ENCODE data around the gene PLCG2. TPM values are rescaled to one million over a fixed set of nuclear protein-coding genes. Genes with fewer than 3 reads are reported as not detected.
A peak's percentile ranks its signal among the peaks of the same experiment; 100 is the strongest.

PLCG2 gene
- total RNA-seq, 1 experiment from 2014 or later: 1.5 TPM

- no peak for DNase-seq (ENCODE audit: low read depth)
Measured at GRCh38 chr16:81816351-81816750, 37.3 kb downstream of the PLCG2 start.

GRCh38 chr16:81816793-81817210 lies 37.7 kb downstream of the PLCG2 start:
- no peak for DNase-seq (ENCODE audit: low read depth)

- no peak for DNase-seq (ENCODE audit: low read depth)
Measured at GRCh38 chr16:81817296-81817695, 38.2 kb downstream of the PLCG2 start.

GRCh38 chr16:81817789-81818567 lies 38.9 kb downstream of the PLCG2 start:
- no peak for DNase-seq (ENCODE audit: low read depth)

- DNase-seq (ENCODE audit: low read depth): no peak
Measured at GRCh38 chr16:81818568-81818896, 39.4 kb downstream of the PLCG2 start.

GRCh38 chr16:81818905-81819304 lies 39.8 kb downstream of the PLCG2 start:
- no peak for DNase-seq (ENCODE audit: low read depth)

- DNase-seq (ENCODE audit: low read depth): no peak
Measured at GRCh38 chr16:81821436-81822128, 42.5 kb downstream of the PLCG2 start.

- no peak for DNase-seq (ENCODE audit: low read depth)
Measured at GRCh38 chr16:81823111-81823510, 44.0 kb downstream of the PLCG2 start.

GRCh38 chr16:81823734-81824133 lies 44.6 kb downstream of the PLCG2 start:
- DNase-seq (ENCODE audit: low read depth): no peak

GRCh38 chr16:81826523-81826922 lies 47.4 kb downstream of the PLCG2 start:
- DNase-seq (ENCODE audit: low read depth): no peak

GRCh38 chr16:81830845-81831540 lies 51.9 kb downstream of the PLCG2 start:
- no peak for DNase-seq (ENCODE audit: low read depth)

- DNase-seq (ENCODE audit: low read depth): peak; percentile 66
Measured at GRCh38 chr16:81831722-81832126, 52.6 kb downstream of the PLCG2 start.

- no peak for DNase-seq (ENCODE audit: low read depth)
Measured at GRCh38 chr16:81832801-81833547, 53.9 kb downstream of the PLCG2 start.

- DNase-seq (ENCODE audit: low read depth): no peak
Measured at GRCh38 chr16:81833751-81834150, 54.7 kb downstream of the PLCG2 start.

GRCh38 chr16:81834868-81835267 lies 55.8 kb downstream of the PLCG2 start:
- no peak for DNase-seq (ENCODE audit: low read depth)

- peak; percentile 16 for DNase-seq (ENCODE audit: low read depth)
Measured at GRCh38 chr16:81836279-81837054, 57.4 kb downstream of the PLCG2 start.

- DNase-seq (ENCODE audit: low read depth): no peak
Measured at GRCh38 chr16:81837312-81837751, 58.2 kb downstream of the PLCG2 start.

GRCh38 chr16:81838794-81839193 lies 59.7 kb downstream of the PLCG2 start:
- DNase-seq (ENCODE audit: low read depth): peak; percentile 54

GRCh38 chr16:81841722-81842121 lies 62.6 kb downstream of the PLCG2 start:
- no peak for DNase-seq (ENCODE audit: low read depth)

GRCh38 chr16:81842564-81843242 lies 63.6 kb downstream of the PLCG2 start:
- DNase-seq (ENCODE audit: low read depth): no peak

- DNase-seq (ENCODE audit: low read depth): no peak
Measured at GRCh38 chr16:81843243-81843582, 64.1 kb downstream of the PLCG2 start.

Measured in Daoy (cell line).